GM18508 (cell line): Measurements from ENCODE around the gene PPM1N.

Experiments used
- ATAC-seq: cut with Tn5 transposase; IDR thresholded peaks from one replicate; pipeline ENCODE4 v1.9.1; 2021; ENCODE audit warnings: moderate number of reproducible peaks; ENCODE audit not compliant: insufficient read depth, unreplicated experiment

Gene PPM1N

DNA sequence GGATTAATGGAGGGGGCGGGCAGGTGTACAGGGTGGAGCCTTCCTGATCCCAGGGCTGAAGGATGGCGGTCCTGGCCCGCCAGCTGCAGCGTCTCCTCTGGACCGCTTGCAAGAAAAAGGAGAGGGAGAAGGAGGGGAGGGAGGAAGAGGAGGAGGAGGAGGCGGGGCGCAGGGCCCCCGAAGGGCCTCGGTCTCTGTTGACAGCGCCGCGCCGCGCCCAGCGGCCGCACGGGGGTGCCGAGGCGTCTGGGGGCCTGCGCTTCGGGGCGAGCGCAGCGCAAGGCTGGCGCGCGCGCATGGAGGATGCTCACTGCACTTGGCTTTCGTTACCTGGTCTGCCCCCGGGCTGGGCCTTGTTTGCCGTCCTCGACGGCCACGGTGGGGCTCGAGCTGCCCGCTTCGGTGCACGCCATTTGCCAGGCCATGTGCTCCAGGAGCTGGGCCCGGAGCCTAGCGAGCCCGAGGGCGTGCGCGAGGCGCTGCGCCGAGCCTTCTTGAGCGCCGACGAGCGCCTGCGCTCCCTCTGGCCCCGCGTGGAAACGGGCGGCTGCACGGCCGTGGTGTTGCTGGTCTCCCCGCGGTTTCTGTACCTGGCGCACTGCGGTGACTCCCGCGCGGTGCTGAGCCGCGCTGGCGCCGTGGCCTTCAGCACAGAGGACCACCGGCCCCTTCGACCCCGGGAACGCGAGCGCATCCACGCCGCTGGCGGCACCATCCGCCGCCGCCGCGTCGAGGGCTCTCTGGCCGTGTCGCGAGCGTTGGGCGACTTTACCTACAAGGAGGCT, at the start of gene PPM1N:
PPM1N (plus strand) TSS at position 33 of the 785 bp plus-strand sequence; CDS start at position 63, 30 bp downstream.
- ATAC-seq, result no peak

- ATAC-seq, result no peak
Observed at GRCh38 chr19:45448887-45449299, 49.4 kb upstream of the PPM1N start.

DNA sequence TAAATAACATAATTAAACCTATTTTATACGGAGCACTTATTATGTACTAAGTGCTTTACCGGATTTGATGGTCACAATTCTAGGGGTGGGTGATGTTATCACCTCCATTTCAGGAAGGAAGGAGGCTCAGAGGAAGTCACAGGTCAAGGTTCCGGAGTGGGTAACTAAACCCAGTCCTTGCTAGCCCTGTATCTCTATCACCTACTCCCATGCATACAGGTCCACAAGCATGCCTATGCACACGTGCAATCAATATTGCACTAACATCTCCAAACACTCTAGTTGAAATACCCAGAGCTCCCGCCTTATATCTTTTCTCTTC, 48.3 kb upstream of the PPM1N start:
- no peak for ATAC-seq

DNA sequence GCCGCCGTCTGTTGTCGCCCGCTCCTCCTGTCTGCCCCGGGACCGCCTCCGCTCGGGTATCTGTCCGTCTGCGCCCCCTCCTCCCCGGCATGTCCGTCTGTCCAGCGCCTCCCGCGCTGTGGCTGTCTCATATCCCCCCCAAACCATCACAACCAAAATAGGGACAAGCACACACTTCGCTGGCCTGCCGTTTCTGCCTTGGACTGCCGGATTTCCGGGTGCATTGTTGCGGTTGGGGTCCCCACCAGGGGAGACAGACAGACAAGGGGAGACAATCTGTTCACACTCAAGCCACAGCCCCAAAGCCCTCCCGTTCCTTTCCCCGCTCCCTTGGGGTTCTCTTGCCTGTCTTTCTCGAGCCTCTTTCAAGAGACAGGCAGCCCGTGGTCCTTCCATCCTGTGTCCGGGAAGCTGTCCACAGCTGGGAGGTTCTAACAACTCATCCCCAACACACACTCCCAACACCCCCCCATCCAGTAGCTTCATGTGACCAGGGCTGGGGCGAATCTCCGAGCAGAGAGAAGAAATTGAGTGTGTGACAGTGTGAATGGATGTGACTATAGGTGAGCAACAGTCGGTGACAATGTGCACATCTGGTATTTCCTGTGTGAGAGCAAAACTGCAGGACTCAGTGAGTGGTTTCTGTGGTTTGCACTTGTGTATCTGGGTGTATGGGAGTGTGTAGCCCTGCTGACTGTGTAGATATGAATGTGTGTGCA, 47.0 kb upstream of the PPM1N start:
- no peak for ATAC-seq

GRCh38 chr19:45451850-45452387, 46.3 kb upstream of the PPM1N start:
- ATAC-seq, result no peak

DNA sequence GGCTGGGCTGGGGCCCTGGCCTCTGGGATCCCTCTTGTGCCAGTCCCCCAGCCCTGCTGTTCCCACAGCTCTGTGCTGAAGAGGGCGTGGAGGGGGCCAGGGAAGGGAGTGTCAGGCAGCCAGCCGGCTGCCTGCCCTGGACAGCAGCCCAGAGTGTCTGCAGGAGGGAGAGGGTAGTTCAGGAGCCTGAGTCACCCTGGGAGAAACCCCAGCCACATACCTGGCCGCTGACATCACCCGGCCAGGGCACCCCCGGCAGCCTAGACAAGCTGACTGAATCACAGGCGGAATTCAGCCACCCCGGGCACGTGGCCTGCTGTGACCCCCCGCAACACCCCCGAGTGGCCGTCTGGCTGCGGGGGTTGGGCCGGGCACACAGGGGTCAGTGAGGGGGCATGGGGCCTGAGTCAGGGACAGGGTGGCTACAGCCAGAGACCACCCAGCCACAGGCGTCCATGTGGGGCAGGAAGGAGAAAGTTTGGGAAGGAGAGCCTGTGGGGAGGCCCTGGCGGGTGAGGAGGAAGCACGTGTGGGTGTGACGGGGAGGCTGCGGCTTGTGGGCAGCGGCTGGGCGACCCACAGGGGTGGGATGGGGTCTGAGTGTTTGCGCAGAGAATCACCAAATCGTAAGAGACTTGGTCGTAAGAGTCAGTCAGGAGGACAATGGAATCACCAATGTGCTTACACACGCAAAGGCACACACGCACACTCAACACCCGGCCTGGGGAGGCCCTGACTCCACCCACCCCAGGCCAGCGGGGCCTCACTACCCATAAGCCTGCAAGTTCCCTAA, 42.3 kb upstream of the PPM1N start:
- no peak for ATAC-seq

GRCh38 chr19:45456500-45456815, 41.8 kb upstream of the PPM1N start:
- ATAC-seq, result no peak

DNA sequence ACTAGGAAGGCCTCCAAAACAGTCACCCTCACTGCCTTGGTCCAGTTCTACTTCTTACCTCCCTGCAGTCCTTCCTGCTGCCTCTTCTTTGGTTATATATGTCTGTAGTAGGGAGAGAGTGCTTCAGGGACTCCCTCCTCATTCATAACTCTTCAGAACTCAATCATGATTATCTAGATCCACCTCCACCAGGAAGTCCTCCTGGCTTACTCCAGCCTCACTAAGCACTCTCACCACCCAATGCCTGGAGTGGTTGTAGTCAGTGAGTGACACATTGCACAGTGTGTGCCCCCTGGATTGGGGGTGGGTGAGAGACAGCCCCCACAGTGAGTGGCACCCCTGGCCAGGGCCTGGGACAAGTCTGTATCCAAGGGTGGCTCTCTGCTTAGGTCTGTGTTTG, 40.5 kb upstream of the PPM1N start:
- ATAC-seq, result no peak

DNA sequence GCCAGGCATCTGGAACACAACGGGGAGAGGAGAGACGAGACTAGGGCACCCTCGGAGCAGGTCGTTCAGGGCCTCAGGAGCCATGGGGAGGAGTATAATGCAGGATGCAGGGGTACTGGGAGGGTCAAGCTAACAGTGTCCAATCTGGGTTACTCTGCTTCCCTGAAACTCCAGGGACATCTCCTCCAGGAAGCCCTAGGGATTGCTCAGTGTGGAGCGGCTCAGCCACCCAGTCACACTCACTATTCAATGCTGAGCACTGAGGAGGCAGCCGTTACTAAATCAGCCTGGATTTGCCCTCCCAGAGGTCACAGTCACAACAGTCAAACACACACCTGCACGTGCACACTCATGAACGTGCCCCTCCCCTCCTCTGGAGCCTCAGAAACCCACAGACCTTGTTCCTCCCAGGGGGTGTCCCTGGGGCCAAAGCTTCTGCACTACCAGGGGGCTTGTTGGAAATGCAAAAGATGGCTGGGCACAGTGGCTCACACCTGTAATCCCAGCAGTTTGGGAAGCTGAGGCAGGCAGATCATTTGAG, 37.4 kb upstream of the PPM1N start:
- no peak for ATAC-seq

DNA sequence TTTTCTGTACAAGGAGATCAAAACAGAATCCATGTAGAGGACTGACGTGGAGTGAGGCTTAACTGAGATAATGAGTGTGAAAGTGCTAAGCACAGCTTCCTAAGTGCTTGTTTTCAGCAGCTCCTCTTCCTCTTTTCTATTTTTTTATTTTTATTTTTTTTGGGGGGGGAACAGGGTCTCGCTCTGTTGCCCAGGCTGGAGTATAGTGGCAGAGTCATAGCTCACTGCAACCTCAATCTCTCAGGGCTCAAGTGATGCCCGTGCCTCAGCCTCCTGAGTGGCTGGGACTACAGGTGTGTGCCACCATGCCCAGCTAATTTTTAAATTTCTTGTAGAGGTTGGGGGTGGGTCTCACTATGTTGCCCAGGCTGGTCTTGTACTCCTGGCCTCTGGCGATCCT, 36.1 kb upstream of the PPM1N start:
- ATAC-seq, result no peak

- no peak for ATAC-seq
Observed at GRCh38 chr19:45463241-45463640, 35.0 kb upstream of the PPM1N start.

- no peak for ATAC-seq
Observed at GRCh38 chr19:45464274-45464673, 34.0 kb upstream of the PPM1N start.

GRCh38 chr19:45464852-45465441, 33.3 kb upstream of the PPM1N start:
- ATAC-seq, result no peak

DNA sequence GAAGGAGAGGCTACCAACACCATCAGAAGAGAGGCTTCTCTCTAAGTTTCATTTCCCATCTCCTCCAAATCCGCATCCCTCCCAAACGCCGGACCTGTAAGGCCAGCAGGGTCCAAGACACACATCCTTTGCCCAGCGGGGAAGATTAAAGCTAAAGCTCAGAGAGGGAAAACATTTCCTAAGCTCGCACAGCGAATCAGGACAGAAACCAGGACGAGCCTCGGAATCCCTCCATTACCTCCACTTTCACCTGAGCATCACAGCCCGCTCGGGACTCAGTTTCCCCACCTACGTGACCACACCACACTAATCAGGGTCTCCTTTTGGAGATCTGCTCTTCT, 31.2 kb upstream of the PPM1N start:
- no peak for ATAC-seq

- no peak for ATAC-seq
Observed at GRCh38 chr19:45467456-45468158, 30.6 kb upstream of the PPM1N start, which contains the start of gene FOSB. TSS of gene FOSB (plus strand) at chr19:45467996. CDS start at chr19:45468587, 591 bp downstream.

DNA sequence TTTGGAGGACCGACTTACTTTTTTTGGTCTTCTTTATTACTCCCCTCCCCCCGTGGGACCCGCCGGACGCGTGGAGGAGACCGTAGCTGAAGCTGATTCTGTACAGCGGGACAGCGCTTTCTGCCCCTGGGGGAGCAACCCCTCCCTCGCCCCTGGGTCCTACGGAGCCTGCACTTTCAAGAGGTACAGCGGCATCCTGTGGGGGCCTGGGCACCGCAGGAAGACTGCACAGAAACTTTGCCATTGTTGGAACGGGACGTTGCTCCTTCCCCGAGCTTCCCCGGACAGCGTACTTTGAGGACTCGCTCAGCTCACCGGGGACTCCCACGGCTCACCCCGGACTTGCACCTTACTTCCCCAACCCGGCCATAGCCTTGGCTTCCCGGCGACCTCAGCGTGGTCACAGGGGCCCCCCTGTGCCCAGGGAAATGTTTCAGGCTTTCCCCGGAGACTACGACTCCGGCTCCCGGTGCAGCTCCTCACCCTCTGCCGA, 30.0 kb upstream of the PPM1N start:
- ATAC-seq, result no peak

DNA sequence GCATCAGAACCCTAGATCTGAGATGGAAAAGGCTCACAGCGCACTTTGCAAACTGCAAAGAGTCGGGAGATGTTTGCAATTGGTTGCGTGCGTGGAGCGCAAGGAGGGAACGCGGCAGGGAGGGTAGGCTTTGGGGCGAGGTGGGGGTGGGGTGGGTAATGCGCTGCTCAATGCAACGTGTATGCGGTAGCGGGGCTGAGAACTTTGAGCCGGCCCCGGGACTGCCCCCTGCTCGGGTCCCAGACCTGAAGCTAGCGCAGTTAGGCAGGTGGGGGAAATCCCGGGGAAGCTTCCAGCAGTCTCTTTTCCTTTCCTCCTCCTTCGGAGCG, 29.5 kb upstream of the PPM1N start:
- no peak for ATAC-seq

DNA sequence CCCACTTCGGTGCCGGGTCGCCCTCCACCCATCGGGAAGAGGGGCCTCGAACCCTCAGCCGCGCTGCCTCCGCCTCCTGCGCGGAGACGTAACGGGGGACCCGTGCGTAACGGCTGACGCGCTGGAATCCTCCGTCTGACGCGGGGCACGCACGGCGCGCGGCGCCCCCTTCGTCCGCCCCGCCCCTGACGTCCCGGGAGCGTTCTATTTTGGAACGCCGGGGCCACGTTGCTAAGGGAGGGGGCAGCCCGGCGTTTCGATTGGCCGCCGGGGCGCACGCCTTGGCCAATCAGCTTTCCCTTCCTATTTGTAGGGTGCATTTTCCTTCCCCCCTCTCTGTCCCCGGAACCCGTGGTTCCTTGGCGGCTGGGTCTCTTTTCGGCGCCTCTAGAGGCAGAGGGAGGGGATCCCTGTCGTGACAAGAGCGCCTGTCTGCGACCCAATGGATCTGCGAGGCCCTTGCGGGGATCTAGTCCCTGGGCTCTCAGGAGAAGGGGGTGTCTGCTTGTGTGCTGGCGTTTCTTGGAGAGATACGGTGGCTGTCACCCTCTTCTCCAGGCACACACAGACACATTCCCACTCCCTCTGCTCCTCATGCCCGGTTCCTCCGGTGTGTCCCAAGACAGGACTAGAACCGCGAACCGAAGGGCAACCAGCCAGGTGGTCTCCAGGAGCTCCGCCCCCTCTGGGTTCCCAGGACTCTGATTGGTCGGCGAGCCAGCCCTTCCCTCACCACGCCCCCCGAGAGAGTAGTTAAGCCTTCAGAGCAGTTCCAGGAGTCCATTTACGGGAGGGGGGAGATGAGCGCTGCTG, 28.9 kb upstream of the PPM1N start:
- ATAC-seq, result no peak
